ENCODE data around the gene ALDH8A1. TPM values are rescaled to one million over a fixed set of nuclear protein-coding genes. Genes with fewer than 3 reads are reported as not detected.

Gene ALDH8A1
- total and polyA plus RNA-seq, 2 of the 8 experiments (the other 6 are each of a cell fraction or from before 2014, with no cell fraction given) = 0.08 to 0.28 TPM

GRCh38 chr6:134888316-134888715, 61.6 kb downstream of the ALDH8A1 start:
- no peak overlapping the region for H3K27ac ChIP-seq (ENCODE audit: low read depth, low read length)
- H3K4ac ChIP-seq (replicated peaks; ENCODE audit: insufficient read length, low read depth, low read length) = no peak overlapping the region
- H3K4me1 ChIP-seq (replicated peaks in 1 of 4; ENCODE audit: control insufficient read depth in 3 of 4, insufficient read depth in 4 of 4, low read length in 3 of 4) = no peaks in the 10 kb centered on the region
- no peaks in the 10 kb centered on the region for H3K27me3 ChIP-seq (replicated peaks in 1 of 4; ENCODE audit: control insufficient read depth in 3 of 4, extremely low read depth in 1 of 4, insufficient read depth in 3 of 4, low read length in 3 of 4)
- FAIRE-seq = no peak
- WGBS, 2 experiments (ENCODE audit: extremely low coverage in 1 of 2, insufficient coverage in 1 of 2, insufficient read length in 1 of 2, insufficient replicate concordance in 2 of 2, low coverage in 1 of 2, low lambda C conversion rate in 2 of 2, missing lambda C conversion rate in 1 of 2) = 89% methylated on average over 3 of the region's 3 CpGs; no CpG with 5 or more reads in 1 of the 2 experiments
- H2AFZ ChIP-seq (ENCODE audit: low read length) = no peak overlapping the region
- H3K14ac ChIP-seq (ENCODE audit: insufficient read length) = no peak overlapping the region
- H3K56ac ChIP-seq (replicated peaks; ENCODE audit: insufficient read length, low read depth, low read length) = no peak overlapping the region
- no peak overlapping the region for H4K91ac ChIP-seq (replicated peaks; ENCODE audit: insufficient read length, low read length)
- TF ChIP-seq ATF3 (IDR thresholded peaks at IDR 0.05; ENCODE audit: insufficient read depth, low read depth, low read length) (no peak), CEBPB (IDR thresholded peaks at IDR 0.05; ENCODE audit: low read depth, low read length) (no peak), KDM4A (IDR thresholded peaks at IDR 0.05; ENCODE audit: low read depth, low read length, severe bottlenecking) (no peak)
- no peaks in the 10 kb centered on the region for H3K9me3 ChIP-seq (ENCODE audit: insufficient read depth in 2 of 2, low read depth in 1 of 2, low read length in 1 of 2)
- POLR2A ChIA-PET (ENCODE audit: partially characterized antibody) = no interaction called here
- no peaks in the 10 kb centered on the region; the same call in 1 of the 2 replicates for H3K23me2 ChIP-seq (ENCODE audit: low read depth, low read length)
- no peak overlapping the region for H4K8ac ChIP-seq (ENCODE audit: extremely low read depth, insufficient read depth, low read length)
- no peaks in the 10 kb centered on the region for H3K79me2 ChIP-seq (ENCODE audit: control insufficient read depth in 1 of 2, insufficient read depth in 2 of 2, low read length in 2 of 2)
- no peak overlapping the region for H2BK5ac ChIP-seq (ENCODE audit: low read depth, low read length)
- H4K20me1 ChIP-seq (replicated peaks in 1 of 2; ENCODE audit: control insufficient read depth in 1 of 2, insufficient read depth in 2 of 2, low read length in 2 of 2) = no peaks in the 10 kb centered on the region
- H2BK20ac ChIP-seq (ENCODE audit: low read length) = no peak overlapping the region
- H3K18ac ChIP-seq (ENCODE audit: extremely low read depth, low read length) = no peak overlapping the region
- no peak overlapping the region for H2BK12ac ChIP-seq (ENCODE audit: low read depth, low read length)
- no peak overlapping the region for H4K5ac ChIP-seq (ENCODE audit: insufficient read length, low read depth, low read length)
- no peak overlapping the region for H2BK120ac ChIP-seq (replicated peaks; ENCODE audit: low read depth, low read length)
- H3K4me2 ChIP-seq (ENCODE audit: insufficient read depth in 1 of 2, low read depth in 2 of 2, low read length in 2 of 2) = no peak overlapping the region
- DNase-seq (ENCODE audit: low read depth in 1 of 2, low spot score in 2 of 2) = no peak
- no peak overlapping the region for H2BK15ac ChIP-seq (ENCODE audit: low read length)
- no peak overlapping the region for H3K23ac ChIP-seq (ENCODE audit: insufficient read length)
- H3K4me3 ChIP-seq (ENCODE audit: extremely low read depth in 1 of 4, insufficient read depth in 2 of 4, low read depth in 3 of 4, low read length in 4 of 4) = no peak overlapping the region
- no peaks in the 10 kb centered on the region for H3K79me1 ChIP-seq (ENCODE audit: low read depth, low read length)
- CTCF ChIA-PET (ENCODE audit: partially characterized antibody) = interaction anchor here (0.9 to 1.2 kb wide), 5 partner anchors 8 to 728 kb away, joined by 3 to 4 read pairs (median 3); no protein-coding TSS in a partner anchor
- H2AK5ac ChIP-seq (ENCODE audit: low read depth, low read length) = no peak overlapping the region
- H3K36me3 ChIP-seq (ENCODE audit: control insufficient read depth in 2 of 4, insufficient read depth in 4 of 4, low read length in 3 of 4) = no peaks in the 10 kb centered on the region
- H3K9ac ChIP-seq (replicated peaks in 1 of 4; ENCODE audit: extremely low read depth in 1 of 4, low read depth in 3 of 4, low read length in 3 of 4) = no peak overlapping the region
